CD14-positive monocyte (primary cell): ENCODE results near the gene TNIP3. TPM values are rescaled to one million over a fixed set of nuclear protein-coding genes. Genes with fewer than 3 reads are reported as not detected.

Experiments
- DNase-seq, 3 donors: peaks; one replicate each; pipeline ENCODE4 v3.0.0-alpha.2; 2011 to 2022
- H2AFZ ChIP-seq: 2 replicates; pipeline ENCODE4 v1.6.0; 2012; ENCODE audit warnings: mild to moderate bottlenecking, low read depth, low read length, inconsistent platforms; ENCODE audit not compliant: insufficient read depth, poor library complexity, severe bottlenecking
- H3K27ac ChIP-seq, 2 donors: 1 replicate in 1 of 2; 2 replicates in 1 of 2; pipeline ENCODE4 v1.5.1; 2012 to 2013; ENCODE audit warnings: low read length in 2 of 2, control low read depth in 1 of 2, inconsistent platforms in 1 of 2, low read depth in 1 of 2, mild to moderate bottlenecking in 1 of 2
- H3K27me3 ChIP-seq, 2 donors: one replicate each; pipeline versions ENCODE4 v1.6.0 to v1.6.1; 2011 to 2013; ENCODE audit warnings: low read length in 2 of 2; ENCODE audit not compliant: control insufficient read depth in 2 of 2, insufficient read depth in 2 of 2
- H3K36me3 ChIP-seq, 2 donors: replicated peaks in 1 of 2; 1 replicate in 1 of 2; 2 replicates in 1 of 2; pipeline versions ENCODE4 v1.5.1 to v1.6.1; 2012 to 2013; ENCODE audit warnings: low read length in 2 of 2, control low read depth in 1 of 2, inconsistent platforms in 1 of 2, mild to moderate bottlenecking in 1 of 2; ENCODE audit not compliant: insufficient read depth in 2 of 2, control insufficient read depth in 1 of 2
- H3K4me1 ChIP-seq, 2 donors: 1 replicate in 1 of 2; 2 replicates in 1 of 2; pipeline versions ENCODE4 v1.5.1 to v1.6.1; 2012 to 2013; ENCODE audit warnings: low read length in 2 of 2, control low read depth in 1 of 2, inconsistent platforms in 1 of 2, mild to moderate bottlenecking in 1 of 2, moderate library complexity in 1 of 2; ENCODE audit not compliant: insufficient read depth in 2 of 2, control insufficient read depth in 1 of 2
- H3K4me2 ChIP-seq: replicated peaks from 2 replicates; pipeline ENCODE3; 2012; ENCODE audit warnings: low read length, moderate library complexity, mild to moderate bottlenecking; ENCODE audit not compliant: poor library complexity, severe bottlenecking; ENCODE audit errors: extremely low read depth
- H3K4me3 ChIP-seq, 3 experiments: fragments of 200-600 bp in 1 of 3; sonication (generic) in 1 of 3; replicated peaks in 1 of 3; 1 replicate in 2 of 3; 2 replicates in 1 of 3; pipeline ENCODE4 v1.5.1; 2011 to 2013; ENCODE audit warnings: low read length in 3 of 3, mild to moderate bottlenecking in 3 of 3, control low read depth in 2 of 3, low read depth in 2 of 3, inconsistent platforms in 1 of 3, moderate library complexity in 1 of 3
- H3K79me2 ChIP-seq: 2 replicates; pipeline ENCODE4 v1.6.0; 2012; ENCODE audit warnings: mild to moderate bottlenecking, control low read depth, inconsistent platforms, low read length, moderate library complexity; ENCODE audit not compliant: insufficient read depth
- H3K9ac ChIP-seq: 2 replicates; pipeline ENCODE4 v1.6.0; 2017; ENCODE audit warnings: low read length, mild to moderate bottlenecking; ENCODE audit not compliant: insufficient read depth, poor library complexity, severe bottlenecking
- H3K9me3 ChIP-seq, 2 donors: replicated peaks in 1 of 2; 1 replicate in 1 of 2; 2 replicates in 1 of 2; pipeline versions ENCODE4 v1.5.1 to v1.6.1; 2012 to 2013; ENCODE audit warnings: low read length in 2 of 2, control low read depth in 1 of 2; ENCODE audit not compliant: control insufficient read depth in 1 of 2, insufficient read depth in 1 of 2
- H4K20me1 ChIP-seq: 2 replicates; pipeline ENCODE4 v1.6.0; 2012; ENCODE audit warnings: mild to moderate bottlenecking, low read length, control low read depth, moderate library complexity; ENCODE audit not compliant: insufficient read depth
- H3K27ac Mint-ChIP-seq, 7 donors: one replicate each; pipeline ENCODE4 v1.8.0; 2020; ENCODE audit warnings: mild to moderate bottlenecking in 7 of 7, mixed read lengths in 7 of 7, moderate library complexity in 6 of 7, inconsistent platforms in 2 of 7
- H3K27me3 Mint-ChIP-seq, 3 donors: one replicate each; pipeline ENCODE4 v1.8.0; 2021 to 2022; ENCODE audit warnings: low read depth in 3 of 3, mild to moderate bottlenecking in 3 of 3, mixed read lengths in 3 of 3, moderate library complexity in 3 of 3, inconsistent platforms in 1 of 3
- H3K36me3 Mint-ChIP-seq, 2 donors: one replicate each; pipeline ENCODE4 v1.8.0; 2020; ENCODE audit warnings: mixed read lengths in 2 of 2, inconsistent platforms in 1 of 2, mild to moderate bottlenecking in 1 of 2
- H3K4me1 Mint-ChIP-seq: one replicate; pipeline ENCODE4 v1.8.0; 2020; ENCODE audit warnings: mild to moderate bottlenecking, mixed read lengths
- H3K4me3 Mint-ChIP-seq, 2 donors: one replicate each; pipeline ENCODE4 v1.8.0; 2020; ENCODE audit warnings: mild to moderate bottlenecking in 2 of 2, mixed read lengths in 2 of 2, moderate library complexity in 1 of 2
- H3K9me3 Mint-ChIP-seq, 7 donors: one replicate each; pipeline ENCODE4 v1.8.0; 2020 to 2022; ENCODE audit warnings: mixed read lengths in 7 of 7, mild to moderate bottlenecking in 6 of 7, moderate library complexity in 6 of 7, inconsistent platforms in 2 of 7
- whole genome bisulfite sequencing: methylation state at CpG from one replicate; pipeline ENCODE4 v1.1.5; 2013; ENCODE audit warnings: missing lambda C conversion rate; ENCODE audit not compliant: insufficient coverage; 5-methylcytosine and 5-hydroxymethylcytosine counted together
- intact Hi-C, 2 donors: fragments of 100-400 bp; cut with micrococcal nuclease; formaldehyde crosslinking; loops; one replicate each; pipeline versions ENCODE4 v1.15.0 to v1.15.1; 2023
- polyA plus RNA-seq, 3 donors: library from polyadenylated mRNA; depleted of rRNA in 1 of 3; unstranded in 2 of 3; stranded (reverse) in 1 of 3; fragments of 300-500 nt in 2 of 3; fragments of >200 nt in 1 of 3; fragmentation: Illumina TruSeq in 2 of 3; gene quantifications; 1 replicate in 2 of 3; 2 replicates in 1 of 3; pipeline ENCODE4 v1.2.3, GENCODE V29; 2012 to 2021
- TF ChIP-seq, protein P1 (sequence below): fragments of 200-600 bp; IDR thresholded peaks from one replicate; pipeline ENCODE4 v1.8.0; 2022; ENCODE audit warnings: antibody characterized with exemption, mild to moderate bottlenecking

Gene TNIP3
- polyA plus RNA-seq, 3 donors, result 0.20 TPM; not detected in 2

DNA sequence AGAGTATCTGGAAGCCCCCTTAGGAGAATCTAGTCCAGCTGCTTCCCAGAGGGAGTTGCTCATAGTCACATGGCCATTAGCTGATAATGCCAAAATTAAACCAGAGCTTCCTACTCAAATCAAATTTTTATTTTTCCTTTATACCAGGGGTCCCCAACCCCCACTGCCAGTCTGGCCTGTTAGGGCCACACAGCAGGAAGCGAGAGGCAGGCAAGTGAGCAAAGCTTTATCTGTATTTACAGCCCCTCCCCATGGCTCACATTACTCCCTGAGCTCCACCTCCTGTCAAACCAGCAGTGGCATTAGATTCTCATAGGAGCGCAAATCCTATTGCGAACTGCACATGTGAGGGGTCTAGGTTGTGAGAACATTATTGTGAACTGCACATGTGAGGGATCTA is 19.2 kb upstream of the TNIP3 start:
- 100% methylated on average over 1 of the region's 3 CpGs for WGBS
- H3K36me3 ChIP-seq, result no peaks in the 10 kb centered on the region
- H3K9me3 ChIP-seq, result no peaks in the 10 kb centered on the region
- no peaks in the 10 kb centered on the region for H3K79me2 ChIP-seq
- H4K20me1 ChIP-seq, result no peaks in the 10 kb centered on the region
- no peak overlapping the region for H3K9ac ChIP-seq
- Mint-ChIP-seq H3K36me3 (peaks cover 0 to 2% of the 10 kb centered on the region in 2 donors), H3K4me3 (no peak overlapping the region), H3K27me3 (peaks cover 0 to 6% (median 2%) of the 10 kb centered on the region in 3 donors), H3K27ac (no peak overlapping the region), H3K4me1 (peaks cover 21% of the 10 kb centered on the region), H3K9me3 (no peaks in the 10 kb centered on the region)
- H3K4me1 ChIP-seq, result peaks cover 11 to 18% of the 10 kb centered on the region in 2 donors
- intact Hi-C loops, result no loop called here
- TF ChIP-seq, protein P1, sequence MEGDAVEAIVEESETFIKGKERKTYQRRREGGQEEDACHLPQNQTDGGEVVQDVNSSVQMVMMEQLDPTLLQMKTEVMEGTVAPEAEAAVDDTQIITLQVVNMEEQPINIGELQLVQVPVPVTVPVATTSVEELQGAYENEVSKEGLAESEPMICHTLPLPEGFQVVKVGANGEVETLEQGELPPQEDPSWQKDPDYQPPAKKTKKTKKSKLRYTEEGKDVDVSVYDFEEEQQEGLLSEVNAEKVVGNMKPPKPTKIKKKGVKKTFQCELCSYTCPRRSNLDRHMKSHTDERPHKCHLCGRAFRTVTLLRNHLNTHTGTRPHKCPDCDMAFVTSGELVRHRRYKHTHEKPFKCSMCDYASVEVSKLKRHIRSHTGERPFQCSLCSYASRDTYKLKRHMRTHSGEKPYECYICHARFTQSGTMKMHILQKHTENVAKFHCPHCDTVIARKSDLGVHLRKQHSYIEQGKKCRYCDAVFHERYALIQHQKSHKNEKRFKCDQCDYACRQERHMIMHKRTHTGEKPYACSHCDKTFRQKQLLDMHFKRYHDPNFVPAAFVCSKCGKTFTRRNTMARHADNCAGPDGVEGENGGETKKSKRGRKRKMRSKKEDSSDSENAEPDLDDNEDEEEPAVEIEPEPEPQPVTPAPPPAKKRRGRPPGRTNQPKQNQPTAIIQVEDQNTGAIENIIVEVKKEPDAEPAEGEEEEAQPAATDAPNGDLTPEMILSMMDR, result no peak
- H3K4me3 ChIP-seq, result no peak overlapping the region
- DNase-seq, result no peak
- no peak overlapping the region for H3K4me2 ChIP-seq
- no peaks in the 10 kb centered on the region for H3K27me3 ChIP-seq
- no peak overlapping the region for H3K27ac ChIP-seq
- H2AFZ ChIP-seq, result no peak overlapping the region

- intact Hi-C loops, result no loop called here
- H3K79me2 ChIP-seq, result no peaks in the 10 kb centered on the region
- Mint-ChIP-seq H3K4me1 (peaks cover 31% of the 10 kb centered on the region), H3K36me3 (peaks cover 0 to 2% of the 10 kb centered on the region in 2 donors), H3K4me3 (peak overlapping the region; percentile 21 to 76), H3K27ac (peak overlapping the region; percentile 32 to 80 (median 68)), H3K27me3 (peaks cover 0 to 5% (median 2%) of the 10 kb centered on the region in 3 donors), H3K9me3 (no peaks in the 10 kb centered on the region)
- no peaks in the 10 kb centered on the region for H3K36me3 ChIP-seq
- peak overlapping the region; percentile 38 for H3K9ac ChIP-seq
- H3K27me3 ChIP-seq, result no peaks in the 10 kb centered on the region
- peak overlapping the region in 1 of 2 donors; percentile 82 for H3K27ac ChIP-seq
- H3K4me1 ChIP-seq, result peaks cover 21 to 29% of the 10 kb centered on the region in 2 donors
- H3K9me3 ChIP-seq, result no peaks in the 10 kb centered on the region
- peak overlapping the region; percentile 59 for H2AFZ ChIP-seq
- peak; percentile 23 to 47 (median 42) for DNase-seq
- peak overlapping the region; percentile 54 for H3K4me2 ChIP-seq
- H3K4me3 ChIP-seq, result peak overlapping the region in 2 of 3 experiments; percentile 36 to 55
- WGBS, result 0% methylated on average over 1 of the region's 3 CpGs
- TF ChIP-seq, protein P1, result no peak
- H4K20me1 ChIP-seq, result no peaks in the 10 kb centered on the region
Observed at GRCh38 chr4:121182296-121182695, 18.2 kb upstream of the TNIP3 start.
